SK-N-SH (cell line): ENCODE measurements around the gene ANKRD52.

Experiments used
- EP300 ChIP-seq, 2 experiments: IDR thresholded peaks; 2 replicates each; pipeline versions ENCODE4 v1.4.0 to v1.6.1; 2012; ENCODE audit warnings: borderline replicate concordance in 1 of 2, low read depth in 1 of 2, low read length in 1 of 2
- GABPA ChIP-seq: IDR thresholded peaks from 2 replicates; pipeline ENCODE4 v1.4.0; 2012; ENCODE audit warnings: low read depth, mild to moderate bottlenecking
- MEF2A ChIP-seq: IDR thresholded peaks from 2 replicates; pipeline ENCODE4 v1.4.0; 2012; ENCODE audit warnings: low read depth, borderline replicate concordance
- POLR2AphosphoS5 ChIP-seq: IDR thresholded peaks from 2 replicates; pipeline ENCODE4 v1.6.1; 2012; ENCODE audit warnings: low read depth, low read length
- RFX5 ChIP-seq: IDR thresholded peaks from 2 replicates; pipeline ENCODE4 v1.6.1; 2012; ENCODE audit warnings: mild to moderate bottlenecking, improper control_type of control experiment, low read length
- TF ChIP-seq, protein P1 (sequence below): fragments of 200-600 bp; sonication (generic); IDR thresholded peaks from 2 replicates; pipeline ENCODE4 v1.6.1; 2017; ENCODE audit warnings: antibody characterized with exemption, mild to moderate bottlenecking, moderate library complexity
- TF ChIP-seq, protein P2 (sequence below): IDR thresholded peaks from 2 replicates; pipeline ENCODE4 v1.4.0; 2012; ENCODE audit warnings: low read depth
- TF ChIP-seq, protein P3 (sequence below): IDR thresholded peaks from 2 replicates; pipeline ENCODE4 v1.4.0; 2012; ENCODE audit warnings: low read depth, borderline replicate concordance

DNA sequence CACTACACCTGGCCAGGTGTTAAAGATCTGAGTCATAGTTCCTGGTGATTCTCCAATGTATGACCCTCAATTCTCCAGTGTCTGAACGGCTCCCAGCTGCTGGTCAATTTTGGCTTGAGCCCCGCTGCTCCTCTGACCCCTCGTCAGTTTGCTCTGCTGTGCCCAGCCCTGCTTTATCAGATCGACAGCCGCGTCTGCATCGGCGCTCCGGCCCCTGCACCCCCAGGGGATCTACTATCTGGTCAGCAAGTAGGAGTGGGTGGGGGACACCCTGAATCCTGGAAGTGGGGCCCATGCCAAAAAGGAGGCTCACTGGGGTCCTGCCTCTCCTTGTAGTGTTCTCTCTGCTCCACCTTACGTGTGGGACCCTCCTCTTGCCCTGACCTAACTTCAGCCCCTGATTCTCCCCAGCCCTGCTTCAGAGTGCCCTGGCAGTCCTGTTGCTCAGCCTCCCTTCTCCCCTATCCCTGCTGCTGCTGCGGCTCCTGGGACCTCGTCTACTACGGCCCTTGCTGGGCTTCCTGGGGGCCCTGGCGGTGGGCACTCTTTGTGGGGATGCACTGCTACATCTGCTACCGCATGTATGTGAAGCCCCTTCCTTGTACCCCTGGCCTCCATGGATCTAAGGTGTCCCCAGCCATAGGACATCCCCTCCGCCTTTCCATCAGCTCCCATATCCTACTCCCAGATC lies 23.3 kb downstream of the ANKRD52 start:
- TF ChIP-seq GABPA (no peak), EP300 (IDR thresholded peaks at IDR 0.05; ENCODE audit: borderline replicate concordance in 1 of 2, low read depth in 1 of 2, low read length in 1 of 2) (no peak), RFX5 (no peak), POLR2AphosphoS5 (no peak; the same call in 1 of the 2 replicates), MEF2A (no peak)
- TF ChIP-seq, protein P1, sequence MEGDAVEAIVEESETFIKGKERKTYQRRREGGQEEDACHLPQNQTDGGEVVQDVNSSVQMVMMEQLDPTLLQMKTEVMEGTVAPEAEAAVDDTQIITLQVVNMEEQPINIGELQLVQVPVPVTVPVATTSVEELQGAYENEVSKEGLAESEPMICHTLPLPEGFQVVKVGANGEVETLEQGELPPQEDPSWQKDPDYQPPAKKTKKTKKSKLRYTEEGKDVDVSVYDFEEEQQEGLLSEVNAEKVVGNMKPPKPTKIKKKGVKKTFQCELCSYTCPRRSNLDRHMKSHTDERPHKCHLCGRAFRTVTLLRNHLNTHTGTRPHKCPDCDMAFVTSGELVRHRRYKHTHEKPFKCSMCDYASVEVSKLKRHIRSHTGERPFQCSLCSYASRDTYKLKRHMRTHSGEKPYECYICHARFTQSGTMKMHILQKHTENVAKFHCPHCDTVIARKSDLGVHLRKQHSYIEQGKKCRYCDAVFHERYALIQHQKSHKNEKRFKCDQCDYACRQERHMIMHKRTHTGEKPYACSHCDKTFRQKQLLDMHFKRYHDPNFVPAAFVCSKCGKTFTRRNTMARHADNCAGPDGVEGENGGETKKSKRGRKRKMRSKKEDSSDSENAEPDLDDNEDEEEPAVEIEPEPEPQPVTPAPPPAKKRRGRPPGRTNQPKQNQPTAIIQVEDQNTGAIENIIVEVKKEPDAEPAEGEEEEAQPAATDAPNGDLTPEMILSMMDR = no peak
- TF ChIP-seq, protein P2, sequence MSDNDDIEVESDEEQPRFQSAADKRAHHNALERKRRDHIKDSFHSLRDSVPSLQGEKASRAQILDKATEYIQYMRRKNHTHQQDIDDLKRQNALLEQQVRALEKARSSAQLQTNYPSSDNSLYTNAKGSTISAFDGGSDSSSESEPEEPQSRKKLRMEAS = no peak
- TF ChIP-seq, protein P3, sequence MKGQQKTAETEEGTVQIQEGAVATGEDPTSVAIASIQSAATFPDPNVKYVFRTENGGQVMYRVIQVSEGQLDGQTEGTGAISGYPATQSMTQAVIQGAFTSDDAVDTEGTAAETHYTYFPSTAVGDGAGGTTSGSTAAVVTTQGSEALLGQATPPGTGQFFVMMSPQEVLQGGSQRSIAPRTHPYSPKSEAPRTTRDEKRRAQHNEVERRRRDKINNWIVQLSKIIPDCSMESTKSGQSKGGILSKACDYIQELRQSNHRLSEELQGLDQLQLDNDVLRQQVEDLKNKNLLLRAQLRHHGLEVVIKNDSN = no peak
